RWPE1 (cell line): ENCODE results near the gene TRAM2.

Experiments used
- CTCF ChIA-PET: fragments of 350-600 bp; sonication (Branson Sonifier 250); formaldehyde crosslinking; extraction: SDS; loops from one replicate; lab custom pipeline; 2021; lab: Yijun Ruan, JAX
- POLR2A ChIA-PET: fragments of 400-600 bp; formaldehyde crosslinking; extraction: SDS; loops from one replicate; lab custom pipeline; 2020; ENCODE audit warnings: antibody characterized with exemption; ENCODE audit not compliant: low non-redundant PET; lab: Yijun Ruan, JAX
- DNase-seq: peaks from one replicate; pipeline ENCODE4 v3.0.0; 2012; ENCODE audit warnings: low spot score
- H3K27ac ChIP-seq: fragments of 450-650 bp; 2 replicates; pipeline ENCODE4 v1.5.1; 2017
- CTCF ChIP-seq: fragments of 450-650 bp; conservative IDR thresholded peaks from 2 replicates; pipeline ENCODE4 v1.5.1; 2017; ENCODE audit warnings: low read depth, mild to moderate bottlenecking

The TRAM2 gene

GRCh38 chr6:52507557-52508260, 69.2 kb downstream of the TRAM2 start:
- no peak for TF ChIP-seq CTCF
- POLR2A ChIA-PET: no interaction called here
- peak overlapping the region; percentile 78 for H3K27ac ChIP-seq
- DNase-seq: no peak
- CTCF ChIA-PET: no interaction called here

GRCh38 chr6:52506476-52506875, 70.4 kb downstream of the TRAM2 start:
- ChIA-PET POLR2A (no interaction called here), CTCF (interaction anchor here (0.7 to 1.3 kb wide), 2 partner anchors 9 to 541 kb away, joined by 3 to 6 read pairs; no protein-coding TSS in a partner anchor)
- peak overlapping the region; percentile 100 for H3K27ac ChIP-seq
- no peak for TF ChIP-seq CTCF
- no peak for DNase-seq

- peak overlapping the region; percentile 100 for H3K27ac ChIP-seq
- TF ChIP-seq CTCF: no peak
- no peak for DNase-seq
- POLR2A ChIA-PET: no interaction called here
- CTCF ChIA-PET: interaction anchor here (1.3 kb wide), 1 partner anchor 10 kb away, joined by 3 read pairs; no protein-coding TSS in a partner anchor
Observed at GRCh38 chr6:52505726-52506409, 71.0 kb downstream of the TRAM2 start.

GRCh38 chr6:52504782-52505136, 72.1 kb downstream of the TRAM2 start:
- ChIA-PET CTCF (no interaction called here), POLR2A (interaction anchor here (1.5 kb wide), 1 partner anchor 72 kb away, joined by 10 read pairs; the partner anchor contains the start of gene TRAM2)
- no peak for DNase-seq
- TF ChIP-seq CTCF: no peak
- H3K27ac ChIP-seq: peak overlapping the region; percentile 100

GRCh38 chr6:52503851-52504781, 72.7 kb downstream of the TRAM2 start:
- peak; percentile 98 for DNase-seq
- ChIA-PET CTCF (interaction anchor here (0.6 kb wide), 1 partner anchor 241 kb away, joined by 4 read pairs; no protein-coding TSS in a partner anchor), POLR2A (interaction anchor here (0.6 to 1.5 kb wide), 4 partner anchors 69 to 492 kb away, joined by 3 to 10 read pairs (median 3); partner anchors contain the start of gene TRAM2)
- H3K27ac ChIP-seq: peak overlapping the region; percentile 100
- no peak for TF ChIP-seq CTCF
